Gastrocnemius medialis (tissue), 4 donors: ENCODE measurements around the gene LRRTM3.

ENCODE experiments used
- POLR2A ChIP-seq, 2 donors: fragments of 450-650 bp; IDR thresholded peaks; one replicate each; pipeline ENCODE4 v1.6.1; 2017; ENCODE audit warnings: antibody characterized with exemption in 2 of 2, mild to moderate bottlenecking in 2 of 2, moderate library complexity in 2 of 2
- TF ChIP-seq, protein P1 (sequence below), 5 experiments: fragments of 450-650 bp in 3 of 5; fragments of 200-600 bp in 2 of 5; sonication (generic) in 2 of 5; IDR thresholded peaks in 4 of 5; conservative IDR thresholded peaks in 1 of 5; 1 replicate in 4 of 5; 2 replicates in 1 of 5; pipeline ENCODE4 v1.5.1; 2016 to 2019; ENCODE audit warnings: antibody characterized with exemption in 5 of 5, mild to moderate bottlenecking in 3 of 5, moderate library complexity in 3 of 5

DNA sequence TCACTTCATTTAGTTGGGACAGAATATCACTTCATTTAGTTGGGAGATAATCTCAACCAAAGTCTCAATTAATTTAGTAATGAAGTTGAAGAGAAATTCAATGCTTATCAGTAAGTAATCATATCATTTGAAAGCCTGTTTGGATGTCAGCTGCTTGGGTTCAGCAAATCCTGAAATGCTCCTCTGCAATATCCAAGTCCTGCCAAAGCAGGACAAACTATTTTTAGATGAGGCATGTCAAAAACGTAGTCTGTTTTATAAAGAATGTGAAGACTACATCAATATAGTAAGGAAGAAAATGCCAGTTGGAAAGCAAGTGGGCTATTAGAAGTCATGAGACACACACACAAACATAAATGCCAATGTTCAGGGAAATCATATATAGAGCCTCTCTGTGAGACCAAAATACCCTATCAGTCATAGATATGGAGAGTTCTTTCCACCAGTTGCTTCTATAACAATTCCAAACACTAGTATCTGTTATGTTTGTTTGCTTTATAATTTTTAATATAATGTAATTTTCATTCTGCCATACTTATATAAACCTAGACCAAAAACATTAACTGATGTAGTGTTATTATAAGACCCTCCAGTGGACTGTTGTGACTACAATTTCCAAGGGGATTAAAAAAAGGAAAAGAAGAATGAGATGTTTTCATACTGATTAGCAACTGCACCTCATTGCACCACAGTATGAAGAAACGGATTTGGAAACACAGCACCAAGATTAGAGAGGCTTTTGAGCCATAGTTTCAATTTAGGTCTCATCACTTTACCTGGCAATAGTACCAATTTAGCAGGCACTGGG, 160.7 kb downstream of the LRRTM3 start:
- no peak for TF ChIP-seq POLR2A (IDR thresholded peaks at IDR 0.05)
- TF ChIP-seq, protein P1, sequence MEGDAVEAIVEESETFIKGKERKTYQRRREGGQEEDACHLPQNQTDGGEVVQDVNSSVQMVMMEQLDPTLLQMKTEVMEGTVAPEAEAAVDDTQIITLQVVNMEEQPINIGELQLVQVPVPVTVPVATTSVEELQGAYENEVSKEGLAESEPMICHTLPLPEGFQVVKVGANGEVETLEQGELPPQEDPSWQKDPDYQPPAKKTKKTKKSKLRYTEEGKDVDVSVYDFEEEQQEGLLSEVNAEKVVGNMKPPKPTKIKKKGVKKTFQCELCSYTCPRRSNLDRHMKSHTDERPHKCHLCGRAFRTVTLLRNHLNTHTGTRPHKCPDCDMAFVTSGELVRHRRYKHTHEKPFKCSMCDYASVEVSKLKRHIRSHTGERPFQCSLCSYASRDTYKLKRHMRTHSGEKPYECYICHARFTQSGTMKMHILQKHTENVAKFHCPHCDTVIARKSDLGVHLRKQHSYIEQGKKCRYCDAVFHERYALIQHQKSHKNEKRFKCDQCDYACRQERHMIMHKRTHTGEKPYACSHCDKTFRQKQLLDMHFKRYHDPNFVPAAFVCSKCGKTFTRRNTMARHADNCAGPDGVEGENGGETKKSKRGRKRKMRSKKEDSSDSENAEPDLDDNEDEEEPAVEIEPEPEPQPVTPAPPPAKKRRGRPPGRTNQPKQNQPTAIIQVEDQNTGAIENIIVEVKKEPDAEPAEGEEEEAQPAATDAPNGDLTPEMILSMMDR (IDR thresholded peaks at IDR 0.05 in 4 of 5, conservative IDR thresholded peaks at IDR 0.05 in 1 of 5): no peak
